Left hindlimb (tissue), 1 donor: ENCODE measurements around the gene RAMP1.
"Not testable (repeated sequence)": the region's sequence is repeated elsewhere in the genome, so short reads cannot be mapped to it uniquely, and the experiment has no call there.

Source experiments
- DNase-seq: peaks from one replicate; pipeline ENCODE4 v3.0.0-alpha.2; 2018

RAMP1 gene

DNA sequence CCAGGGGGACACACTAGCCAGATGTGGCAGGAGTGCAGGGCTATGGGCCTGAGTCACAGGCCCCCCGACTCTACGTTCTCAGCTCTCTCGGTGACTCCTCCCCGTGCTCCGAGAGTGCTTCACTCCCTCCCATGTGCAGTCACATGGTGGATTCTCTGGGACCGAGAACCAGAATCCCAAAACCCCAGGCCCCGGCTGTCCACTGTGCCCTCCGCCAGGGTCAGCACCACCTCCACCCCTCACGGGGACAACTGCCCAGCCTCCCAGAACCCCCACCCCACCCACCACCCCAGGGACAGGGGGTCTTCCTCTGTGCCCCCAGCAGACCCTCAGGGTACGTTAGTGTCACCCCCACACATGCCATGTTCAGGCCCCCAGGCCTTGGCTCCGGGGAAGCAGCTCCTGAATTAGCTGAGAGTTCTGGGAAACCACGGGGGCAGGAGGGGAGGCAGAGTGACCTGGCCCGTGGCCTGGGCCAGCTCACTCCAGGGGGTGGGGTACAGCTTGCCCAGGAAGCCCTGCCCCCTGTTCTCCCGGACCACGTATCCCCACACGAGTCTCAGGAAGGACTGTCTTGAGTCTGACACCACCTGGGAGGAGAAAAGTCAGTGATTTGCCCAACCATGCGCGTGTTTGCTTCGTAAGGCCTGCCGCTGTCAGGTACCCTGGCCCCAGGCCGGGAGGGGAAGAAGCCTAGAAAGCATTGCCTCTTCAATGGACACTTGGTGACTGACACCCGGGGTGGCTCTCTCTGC is 4.4 kb downstream of the RAMP1 start:
- no peak for DNase-seq

DNA sequence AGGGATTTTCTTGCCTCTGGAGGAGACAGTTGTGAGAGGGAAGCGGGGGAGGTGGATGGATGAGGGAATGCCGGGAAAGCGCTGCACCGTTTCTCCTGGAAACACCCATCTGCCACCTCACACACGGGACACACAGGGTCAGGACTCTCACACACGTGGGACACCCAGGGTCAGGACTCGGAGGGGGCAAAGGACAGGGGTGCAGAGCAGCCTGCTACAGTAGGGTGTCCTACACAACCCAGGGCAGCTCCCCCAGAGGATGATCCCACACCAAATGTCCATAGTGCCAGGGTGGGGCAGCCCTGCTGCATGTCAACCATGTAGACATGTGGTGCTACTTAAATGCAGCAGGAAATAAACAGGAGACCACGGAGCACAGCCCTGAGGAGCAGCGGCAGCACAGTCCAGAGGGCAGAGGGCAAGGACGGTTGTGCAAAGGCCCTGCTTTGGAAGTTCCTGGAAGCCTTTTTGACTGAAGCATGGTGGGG is 5.1 kb downstream of the RAMP1 start:
- DNase-seq, result no peak

DNA sequence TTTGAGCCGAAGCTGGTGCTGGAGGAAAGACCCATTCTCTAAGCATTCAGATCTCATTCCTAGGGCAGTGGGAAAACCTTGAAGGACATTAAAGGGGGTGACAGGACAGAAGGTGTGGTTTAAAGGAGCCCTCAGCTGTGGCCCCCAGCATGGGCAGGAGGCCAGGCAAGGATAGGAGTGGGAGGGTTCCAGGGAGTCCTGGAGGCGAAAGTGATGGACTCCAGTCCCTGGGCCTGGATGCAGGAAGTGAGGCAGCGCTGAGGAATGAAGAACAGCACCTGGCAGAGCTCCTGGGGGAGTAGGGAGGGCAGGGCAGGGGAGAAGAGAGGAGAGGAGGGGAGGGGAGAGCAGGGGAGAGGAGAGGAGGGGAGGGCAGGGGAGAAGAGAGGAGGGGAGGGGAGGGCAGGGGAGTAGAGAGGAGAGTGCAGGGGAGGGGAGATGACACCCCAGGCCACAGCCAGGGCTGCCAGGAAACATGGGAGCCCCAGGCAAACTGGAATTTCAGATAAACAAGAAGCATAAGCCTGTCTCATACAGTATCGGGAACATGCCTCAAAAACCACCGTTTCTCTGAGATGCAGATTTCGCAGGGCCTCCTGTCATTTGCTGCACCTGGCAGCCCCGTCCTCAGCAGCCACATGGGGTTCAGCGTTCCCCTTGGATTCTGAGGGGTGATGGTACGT is 5.7 kb downstream of the RAMP1 start:
- no peak for DNase-seq

DNA sequence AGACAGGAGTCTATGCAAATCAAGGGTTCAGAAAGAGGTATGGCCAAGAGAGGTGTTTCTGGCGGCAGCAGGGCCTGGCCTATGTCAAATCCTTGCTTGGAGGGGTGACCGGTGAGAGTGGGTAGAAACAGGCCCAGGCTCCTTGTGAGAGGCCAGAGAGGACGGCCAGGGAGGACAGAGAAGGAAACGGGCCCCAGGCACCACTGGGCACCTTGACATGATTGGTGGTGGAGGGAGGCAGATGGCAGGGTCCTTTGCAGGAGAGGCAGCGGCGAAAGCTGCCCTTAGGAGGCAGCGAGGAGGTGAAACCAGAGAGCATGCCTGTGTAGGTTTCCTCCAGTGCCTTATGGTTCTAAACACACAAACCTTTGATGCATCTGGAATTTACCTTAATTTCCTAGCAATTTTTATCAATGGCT is 6.2 kb downstream of the RAMP1 start:
- DNase-seq, result no peak

DNA sequence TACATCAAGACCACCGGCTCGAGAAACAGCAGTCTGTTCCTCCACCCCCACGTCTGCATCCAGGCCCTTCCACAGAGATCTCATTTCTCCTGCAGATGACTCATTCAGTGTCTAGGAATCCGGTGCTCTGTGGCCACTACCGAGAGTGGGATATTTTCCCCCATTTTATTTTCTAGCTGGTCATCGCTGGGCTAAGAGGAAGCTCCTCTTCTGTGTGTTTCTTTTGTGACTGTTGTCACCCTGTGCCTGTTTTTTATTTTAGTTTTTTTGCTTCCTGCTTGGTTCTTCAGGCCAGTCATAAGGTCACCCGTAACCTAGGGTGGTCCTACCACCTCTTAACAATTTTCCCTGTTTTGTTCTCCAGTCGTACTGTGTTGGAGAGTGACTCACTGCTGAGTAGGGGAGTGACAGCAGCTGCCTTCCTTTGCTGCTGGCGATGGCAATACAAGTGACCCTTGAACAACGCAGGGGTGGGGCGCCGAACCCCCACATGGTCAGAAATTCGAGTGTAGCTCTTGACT is 6.7 kb downstream of the RAMP1 start:
- no peak for DNase-seq

DNA sequence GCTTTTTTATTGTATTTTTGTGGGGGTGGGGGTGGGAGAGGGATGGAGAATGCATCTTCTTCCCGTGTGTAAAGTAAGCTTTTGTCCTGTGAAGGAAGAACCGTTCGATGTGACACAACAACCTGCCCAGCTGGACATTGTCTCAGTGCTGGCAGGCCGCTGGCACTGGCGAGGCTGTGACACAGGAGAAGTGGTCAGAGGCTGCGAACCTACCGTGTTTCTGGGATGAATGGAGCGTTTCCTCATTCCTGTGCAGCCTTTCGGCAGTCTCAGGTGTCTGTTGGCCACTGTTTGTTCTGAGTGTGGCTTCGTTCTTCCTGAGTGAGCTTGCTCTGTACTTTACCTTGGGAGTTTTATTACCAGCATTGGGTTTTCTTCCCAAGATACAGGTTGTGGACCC is 8.0 kb downstream of the RAMP1 start:
- no peak for DNase-seq

DNA sequence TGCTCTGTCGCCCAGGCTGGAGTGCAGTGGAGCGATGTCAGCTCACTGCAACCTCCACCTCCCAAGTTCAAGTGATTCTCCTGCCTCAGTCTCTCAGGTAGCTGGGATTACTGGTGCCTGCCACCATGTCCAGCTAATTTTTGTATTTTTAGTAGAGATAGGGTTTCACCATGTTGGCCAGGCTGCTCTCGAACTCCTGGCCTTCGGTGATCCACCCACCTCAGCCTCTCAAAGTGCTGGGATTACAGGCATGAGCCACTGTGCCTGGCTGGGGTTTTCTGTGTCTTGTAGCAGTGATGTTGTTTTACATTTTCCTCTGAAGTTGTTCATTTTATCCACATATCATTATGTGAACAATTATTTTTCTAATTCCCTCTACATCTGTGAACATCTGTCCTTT is 8.7 kb downstream of the RAMP1 start:
- not testable (repeated sequence) for DNase-seq

DNA sequence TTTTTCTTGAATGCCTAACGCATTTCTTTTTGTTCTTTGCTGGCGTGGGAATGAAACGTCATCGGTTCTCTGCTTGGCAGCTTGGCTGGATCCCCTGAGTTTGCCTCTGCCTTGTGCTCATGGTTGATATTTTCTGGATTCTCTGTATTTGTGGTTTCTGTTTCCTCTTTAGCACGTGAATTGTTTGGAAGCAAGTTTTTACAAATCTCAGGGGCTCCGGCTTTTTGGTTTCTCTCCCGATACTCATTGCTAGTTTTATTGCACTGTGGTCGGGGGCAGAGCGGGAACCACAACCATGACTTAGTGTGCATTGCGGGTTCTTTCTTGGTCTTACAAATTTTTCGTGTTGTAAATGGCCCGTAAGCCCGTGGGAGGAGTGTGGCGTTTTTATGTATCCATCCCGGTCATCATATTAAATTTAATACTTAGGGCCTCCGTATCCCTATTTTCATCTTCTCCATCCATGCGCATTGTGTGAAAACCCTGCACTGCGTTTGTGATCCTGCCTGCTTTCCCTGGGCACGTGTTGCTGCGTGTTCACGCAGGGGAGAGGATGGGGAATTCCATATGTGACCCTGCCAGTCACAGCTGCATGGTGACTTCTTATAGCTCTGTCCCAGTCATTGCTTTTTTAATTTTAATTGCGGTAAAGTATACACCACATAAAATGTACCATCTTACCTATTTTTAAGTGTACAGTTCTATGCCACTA is 9.4 kb downstream of the RAMP1 start:
- peak; percentile 51 for DNase-seq

DNA sequence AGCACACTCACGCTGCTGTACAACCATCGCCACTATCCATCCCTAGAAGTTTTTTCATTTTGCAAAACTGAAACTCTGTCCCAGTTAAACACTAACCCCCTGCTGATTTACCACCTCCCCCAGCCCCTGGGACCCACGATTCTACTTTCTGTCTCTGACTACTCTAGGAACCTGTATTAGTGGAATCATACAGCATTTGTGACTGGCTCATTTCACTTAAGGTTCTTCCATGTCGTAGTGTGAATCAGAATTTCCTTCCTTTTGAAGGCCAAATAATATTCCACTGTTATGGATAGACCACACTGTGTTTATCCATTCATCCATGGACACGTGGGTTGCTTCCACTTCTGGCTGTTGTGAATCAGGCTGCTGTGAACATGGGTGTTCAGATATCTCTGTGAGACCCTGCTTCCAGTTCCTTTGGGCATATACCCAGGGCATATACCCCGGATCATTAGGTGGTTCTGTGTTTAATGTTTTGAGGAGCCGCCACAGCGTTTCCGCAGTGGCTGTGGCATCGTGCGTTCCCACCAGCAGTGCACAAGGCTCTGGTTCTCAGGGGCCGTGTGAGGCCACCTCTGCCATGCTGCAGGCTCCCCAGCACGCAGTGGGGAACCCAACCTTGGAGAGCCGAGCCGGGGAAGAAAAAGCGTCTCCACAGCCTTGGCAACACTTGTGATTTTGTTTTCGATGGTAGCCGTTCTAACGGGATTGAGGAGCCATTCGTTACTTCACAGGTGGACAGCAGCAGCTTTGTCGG is 10.1 kb downstream of the RAMP1 start:
- DNase-seq, result no peak

DNA sequence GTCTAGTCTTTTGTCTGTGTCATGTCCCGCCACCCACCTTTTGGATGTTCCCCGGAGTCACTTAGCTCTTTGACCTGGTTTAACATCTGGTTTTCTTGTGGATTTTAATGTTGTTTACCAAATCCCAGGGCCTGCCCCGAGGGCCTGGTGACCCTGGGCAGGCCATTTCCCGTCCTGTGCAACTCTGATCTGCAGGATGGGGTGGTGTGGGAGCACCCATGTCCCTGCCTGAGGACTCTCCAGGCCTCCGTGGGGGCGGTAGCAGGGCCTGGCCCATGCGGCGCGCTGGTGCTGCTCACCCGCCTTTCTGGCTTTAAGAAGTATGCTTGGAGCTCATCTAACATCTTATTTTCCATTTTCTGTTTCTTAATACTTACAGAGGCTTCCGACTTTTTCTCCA is 10.7 kb downstream of the RAMP1 start:
- DNase-seq, result no peak

DNA sequence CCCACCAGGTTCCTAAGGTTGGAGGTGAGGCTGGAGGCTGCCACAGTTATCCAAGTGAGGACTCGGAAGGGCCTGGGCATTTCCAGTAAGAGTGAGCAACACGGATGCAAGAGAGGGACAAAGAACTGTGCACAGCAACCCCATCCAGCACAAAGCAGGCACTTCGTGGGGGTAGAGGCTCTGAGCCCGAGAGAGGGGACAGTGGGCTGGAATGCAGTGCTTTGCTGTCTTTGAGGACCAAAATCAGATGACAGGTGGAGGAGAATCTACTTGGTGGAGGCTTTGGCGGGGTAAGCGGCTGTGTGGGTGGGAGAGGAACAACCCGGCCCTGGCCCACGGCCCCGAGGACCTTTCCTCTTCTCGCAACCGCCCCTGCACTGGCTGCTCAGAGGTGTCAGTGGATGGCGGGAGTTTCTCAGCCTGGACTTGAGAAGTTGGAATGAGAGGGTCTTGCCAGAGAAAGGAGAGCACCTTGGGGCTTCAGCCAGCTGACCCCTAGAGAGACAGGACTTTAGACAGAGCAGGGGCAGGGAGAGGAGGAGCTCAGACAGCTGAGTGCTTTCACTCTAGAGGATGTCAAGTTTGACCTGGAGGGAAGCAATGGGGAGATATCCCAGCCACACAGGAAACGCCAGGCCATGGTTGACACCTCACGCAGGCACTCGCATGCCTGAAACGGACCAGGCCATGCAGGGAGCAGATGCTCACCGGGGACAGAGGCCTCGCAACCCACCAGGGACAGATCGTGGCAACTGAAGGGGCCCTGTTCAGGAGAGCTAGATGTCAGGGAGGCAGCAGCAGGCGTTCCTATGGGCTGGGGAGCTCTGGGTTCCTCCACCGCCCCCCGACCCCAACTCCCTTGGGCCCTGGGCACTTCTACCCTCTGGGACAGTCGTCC is 11.6 kb downstream of the RAMP1 start:
- no peak for DNase-seq

DNA sequence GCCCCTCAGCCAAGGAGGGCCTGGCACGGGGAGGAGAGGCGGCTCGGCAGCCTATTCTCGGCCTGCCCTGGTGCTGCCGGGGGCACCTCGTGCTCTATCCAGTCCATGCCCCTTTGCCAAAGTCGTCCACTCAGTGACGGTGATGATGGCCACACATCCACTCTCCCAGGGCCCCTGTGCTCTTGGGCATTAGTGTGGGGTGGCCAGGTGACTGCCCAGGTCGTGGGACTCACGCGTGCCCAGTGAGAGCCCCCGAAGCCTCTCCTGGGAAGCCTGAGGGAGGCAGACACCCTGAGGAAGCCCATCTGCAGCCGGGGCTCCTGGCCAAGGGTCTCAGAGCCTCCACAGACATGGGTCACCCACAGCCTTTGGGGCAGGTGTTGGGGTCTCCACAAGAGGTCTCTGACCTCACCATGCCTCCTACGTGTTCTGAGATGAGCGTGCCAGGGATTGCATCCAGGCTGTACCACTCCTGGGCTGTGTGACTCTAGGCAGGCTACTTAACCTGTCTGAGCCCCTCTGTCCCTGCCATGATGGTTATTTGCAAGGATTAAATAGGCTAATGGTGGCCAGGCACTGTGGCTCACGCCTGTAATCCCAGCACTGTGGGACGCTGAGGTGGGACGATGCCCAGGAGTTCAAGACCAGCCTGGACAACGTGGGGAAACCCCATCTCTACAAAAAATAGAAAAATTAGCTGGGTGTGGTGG is 12.9 kb downstream of the RAMP1 start:
- no peak for DNase-seq

DNA sequence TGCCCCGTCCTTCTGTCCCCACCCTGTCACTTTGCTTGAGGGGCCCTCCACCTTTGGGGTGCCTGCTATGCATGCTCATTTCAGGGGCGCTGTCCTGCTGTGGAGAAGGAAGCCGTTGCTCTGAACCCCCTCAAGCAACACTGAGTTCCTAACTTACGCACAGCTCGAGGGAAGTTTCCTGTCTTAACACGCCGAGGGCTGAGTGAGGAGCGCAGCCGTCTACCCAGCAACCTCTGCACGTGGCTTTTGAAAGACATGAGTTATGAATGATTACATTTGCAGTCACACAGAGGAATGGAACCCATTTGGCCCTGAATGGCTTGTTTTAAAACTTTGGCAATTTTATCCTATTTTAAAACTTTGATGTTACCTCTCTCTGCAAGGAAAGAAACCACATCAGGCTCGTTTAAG is 14.0 kb downstream of the RAMP1 start:
- DNase-seq, result no peak

DNA sequence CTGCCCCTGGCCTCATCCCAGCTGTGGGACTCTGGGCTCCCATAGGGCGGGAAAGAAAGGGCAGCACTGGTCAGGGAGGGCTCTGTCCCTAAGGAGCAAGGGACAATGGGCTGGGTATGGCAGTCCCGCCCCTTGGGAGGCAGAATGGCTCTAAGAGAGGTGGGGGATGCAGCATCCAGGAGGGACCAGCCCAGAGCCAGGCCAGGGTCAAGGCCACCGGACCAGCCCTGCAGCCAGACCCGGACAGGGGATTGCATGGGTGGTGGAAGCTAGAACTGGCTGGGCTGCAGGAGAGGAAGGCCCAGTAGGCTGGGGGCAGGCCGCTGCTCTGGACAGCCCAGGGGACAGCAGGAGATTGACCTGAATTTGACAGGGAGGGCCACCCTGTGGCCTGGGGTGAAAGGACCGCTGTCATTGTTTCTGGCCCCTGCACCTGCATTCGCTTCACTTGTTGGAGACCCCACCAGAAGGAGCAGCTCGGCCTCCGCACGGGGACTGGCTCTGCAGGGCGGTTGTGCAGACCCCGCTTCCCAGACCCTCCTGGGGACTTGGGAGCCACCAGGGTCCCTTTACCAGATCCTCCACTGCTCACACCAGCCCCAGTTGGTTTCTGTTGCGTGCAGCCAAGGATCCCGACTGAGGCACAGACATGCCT is 14.6 kb downstream of the RAMP1 start:
- DNase-seq, result no peak

DNA sequence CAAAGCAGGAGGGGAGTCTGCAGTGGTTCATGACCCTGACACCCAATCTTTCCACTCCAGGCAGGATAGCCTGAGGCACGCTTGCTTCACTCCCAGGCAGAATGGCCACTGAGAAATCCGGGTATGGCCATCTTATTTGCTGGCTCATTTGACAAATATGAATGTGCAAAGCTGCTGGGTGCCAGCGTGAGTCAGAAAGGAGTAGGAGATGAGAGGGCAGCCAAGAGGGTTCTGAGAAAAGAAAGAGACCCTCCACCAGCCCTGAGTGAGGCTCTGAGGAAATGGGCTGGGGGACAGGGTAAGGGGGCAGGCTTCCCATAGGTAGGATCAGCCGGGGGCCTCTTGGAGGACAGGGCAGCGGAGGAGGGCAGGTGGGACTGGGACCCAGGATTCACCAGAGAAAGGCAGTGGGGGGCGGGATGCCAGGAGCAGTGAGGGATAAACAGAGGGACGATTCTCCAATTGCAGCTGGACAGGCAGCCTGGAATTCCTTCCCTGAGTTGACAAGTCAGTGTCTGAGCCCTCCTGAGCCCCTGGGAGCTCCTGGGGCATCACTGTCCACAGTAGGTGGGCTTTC is 15.2 kb downstream of the RAMP1 start:
- DNase-seq, result no peak

DNA sequence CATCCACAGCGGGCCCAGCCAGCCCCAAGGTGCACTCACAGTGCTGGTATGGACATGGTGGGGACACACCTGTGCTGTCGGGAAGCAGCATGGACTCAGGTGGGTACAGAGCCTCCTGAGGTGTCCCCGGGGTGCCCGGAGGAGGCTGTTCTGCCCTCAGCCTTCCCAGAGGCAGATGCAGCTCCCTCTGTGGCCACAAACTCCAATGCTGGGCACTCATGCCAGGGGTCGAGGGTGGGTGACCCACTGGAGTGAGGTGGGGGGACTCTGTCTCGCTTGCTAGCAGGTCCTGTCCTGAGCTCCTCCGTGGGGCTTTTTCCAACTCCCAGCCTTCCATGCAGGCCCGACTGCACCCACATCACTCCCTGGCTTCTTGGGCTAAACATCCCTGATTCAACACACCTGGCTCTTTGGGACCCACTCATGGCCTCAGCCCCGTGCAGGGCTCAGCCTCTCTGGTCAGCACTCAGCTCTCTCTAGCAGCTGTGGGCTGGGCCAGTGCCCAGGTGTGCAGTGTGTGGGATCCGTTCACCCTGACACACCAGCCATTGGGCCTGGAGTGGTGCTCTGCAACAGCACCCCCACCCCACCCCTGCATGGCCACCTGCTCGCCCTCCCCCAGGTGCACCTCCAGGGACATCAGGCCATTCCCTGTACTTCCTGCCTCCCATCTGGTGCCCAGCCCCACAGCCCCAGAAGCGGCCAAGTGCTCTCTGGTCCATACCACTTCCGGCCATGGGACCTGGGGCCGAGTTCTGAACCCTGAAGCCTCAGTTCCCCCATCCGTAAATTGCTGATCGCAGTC is 16.0 kb downstream of the RAMP1 start:
- DNase-seq, result no peak

DNA sequence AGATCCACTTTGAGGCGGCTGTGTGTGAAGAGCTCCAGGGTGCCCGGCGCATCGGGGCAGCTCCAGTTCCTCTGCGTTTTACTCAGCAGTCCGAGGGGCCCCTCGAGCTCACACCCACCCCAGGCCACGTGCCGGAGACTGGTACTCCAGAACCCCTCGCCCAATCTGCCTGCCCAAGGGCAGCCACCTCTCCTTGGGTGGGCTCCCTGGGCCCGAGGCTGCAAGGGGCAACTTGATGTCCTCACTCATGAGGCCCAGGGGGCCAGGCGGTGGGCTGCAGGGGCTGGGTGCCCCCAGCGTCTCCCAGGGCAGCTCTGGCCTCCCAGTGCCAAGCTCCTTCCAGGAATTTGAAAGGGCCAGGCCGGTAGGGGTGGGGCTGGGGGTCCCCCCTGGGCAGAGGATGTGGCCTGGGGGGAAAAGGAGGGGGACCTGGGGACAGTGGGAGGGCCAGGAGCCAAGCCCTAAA is 16.7 kb downstream of the RAMP1 start:
- no peak for DNase-seq

DNA sequence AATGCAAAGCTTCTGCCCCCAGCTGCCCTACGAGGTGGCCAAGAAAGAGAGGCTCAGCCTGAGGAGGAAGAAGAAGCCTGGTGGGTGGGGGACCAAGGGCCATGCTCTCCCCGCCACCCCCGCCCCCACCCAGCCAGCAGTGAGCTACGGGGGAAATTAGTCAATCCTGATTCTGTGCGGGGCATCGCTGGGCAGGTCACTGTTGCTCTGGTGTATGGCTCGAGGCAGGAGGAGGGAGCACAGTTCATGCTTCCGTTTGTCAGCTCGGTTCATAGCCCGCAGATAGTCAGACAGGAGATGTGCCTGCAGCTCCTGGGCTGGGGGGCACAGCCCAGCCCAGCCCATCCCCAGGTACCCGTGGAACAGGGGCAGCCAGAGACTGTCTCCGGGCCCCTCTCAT is 17.1 kb downstream of the RAMP1 start:
- no peak for DNase-seq

DNA sequence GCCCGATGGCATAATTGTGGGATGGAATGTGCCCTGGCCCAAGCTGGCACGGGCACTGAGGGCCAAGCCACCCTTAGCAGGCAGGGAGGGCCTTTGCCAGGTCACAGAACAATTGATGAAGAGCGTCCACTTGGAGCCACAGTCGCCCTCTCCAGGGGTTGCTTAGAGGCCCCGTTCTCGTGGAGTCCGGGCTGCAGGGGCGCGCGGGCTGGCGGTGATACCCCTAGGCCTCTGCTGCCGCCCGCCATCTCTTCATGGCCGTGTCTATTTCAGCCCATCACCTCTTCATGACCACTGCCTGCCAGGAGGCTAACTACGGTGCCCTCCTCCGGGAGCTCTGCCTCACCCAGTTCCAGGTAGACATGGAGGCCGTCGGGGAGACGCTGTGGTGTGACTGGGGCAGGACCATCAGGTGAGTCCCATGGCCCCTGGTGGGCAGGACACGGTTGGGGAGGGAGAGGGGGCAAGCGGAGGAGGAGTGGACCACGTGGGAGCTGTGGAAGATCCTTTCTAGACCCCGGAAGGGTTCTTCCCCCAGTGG is 17.6 kb downstream of the RAMP1 start:
- DNase-seq, result no peak
